Cardiac septum (tissue), 1 donor: ENCODE results near the gene DNAH10. TPM values are rescaled to one million over a fixed set of nuclear protein-coding genes. Genes with fewer than 3 reads are reported as not detected.
A peak's percentile ranks its signal among the peaks of the same experiment; 100 is the strongest.

ENCODE experiments used
- DNase-seq: peaks from one replicate; pipeline ENCODE4 v3.0.0-alpha.2; 2020; ENCODE audit warnings: low spot score
- intact Hi-C: fragments of 100-400 bp; cut with DNase I; formaldehyde crosslinking; loops from one replicate; pipeline ENCODE4 v1.14.0; 2022
- total RNA-seq: library from RNA; stranded (reverse); fragmentation: NEBNext Ultra II Directional; extraction: Animal tissue kit (Norgen Biotek cat#: 25700); gene quantifications from one replicate; pipeline ENCODE4 v1.2.1, GENCODE V29; 2021
- donor health status: DM: no; HTN: no; CAD: no.

The DNAH10 gene
- total RNA-seq, 1 donor from 2014 or later: 0.73 TPM

DNA sequence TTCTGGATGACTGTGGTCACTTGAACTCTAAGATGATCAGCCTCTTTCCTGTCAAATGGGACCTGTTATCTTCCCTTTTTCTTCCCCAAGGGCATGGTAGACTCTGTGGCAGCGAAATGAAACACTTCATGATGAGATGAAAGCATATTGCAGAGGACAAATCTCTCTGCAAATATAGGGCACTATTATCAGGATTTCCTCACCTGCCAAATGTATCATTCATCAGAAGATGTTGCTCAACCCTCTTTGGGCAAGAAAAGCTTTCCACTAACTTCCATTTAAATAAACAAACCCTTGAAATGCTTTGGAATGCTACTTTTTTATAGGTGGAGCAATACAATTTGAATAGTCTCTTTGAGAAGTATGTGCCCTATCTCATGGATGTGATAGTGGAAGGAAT lies 105.0 kb downstream of the DNAH10 start:
- intact Hi-C loops: no loop called here
- DNase-seq: no peak

DNA sequence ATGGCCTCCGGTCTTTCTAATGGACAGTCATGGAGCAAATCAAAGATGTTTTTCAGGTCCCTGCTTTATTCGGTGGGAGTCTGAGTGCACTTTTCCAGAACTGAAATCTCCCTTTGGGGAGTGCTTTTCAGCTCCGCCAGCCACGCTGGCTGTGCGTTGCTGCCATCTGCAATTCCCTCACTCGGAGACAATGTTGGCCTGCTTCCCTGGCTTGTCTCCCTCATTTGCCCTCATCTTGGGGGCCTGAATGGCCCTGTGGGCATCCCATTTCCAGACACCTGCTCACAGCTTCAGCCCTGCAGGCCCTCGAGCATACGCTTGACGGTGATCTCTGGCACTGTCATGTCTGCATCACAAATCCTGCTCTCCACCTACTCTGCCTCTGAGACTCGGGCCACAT lies 106.7 kb downstream of the DNAH10 start:
- DNase-seq: no peak
- intact Hi-C loops: no loop called here

DNA sequence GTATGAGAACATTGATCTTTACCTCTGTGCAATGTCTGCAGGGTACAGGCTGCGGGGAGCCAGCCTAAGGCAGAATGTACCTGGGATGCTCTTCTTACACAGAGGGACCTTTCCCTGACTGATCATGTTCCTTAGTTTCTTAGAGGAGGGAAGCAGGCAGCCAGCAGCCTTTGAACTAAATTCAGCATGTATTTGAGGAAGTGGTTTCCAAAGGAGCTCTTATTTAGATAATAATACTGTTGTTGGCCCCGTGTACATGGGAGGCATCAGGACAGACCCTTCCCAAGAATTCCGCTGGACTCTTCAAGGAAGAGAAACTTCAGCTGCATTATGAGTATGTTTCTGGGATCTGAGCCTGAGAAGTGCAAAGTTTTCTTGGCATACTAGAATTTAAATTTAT lies 111.7 kb downstream of the DNAH10 start:
- intact Hi-C loops: no loop called here
- no peak for DNase-seq

DNA sequence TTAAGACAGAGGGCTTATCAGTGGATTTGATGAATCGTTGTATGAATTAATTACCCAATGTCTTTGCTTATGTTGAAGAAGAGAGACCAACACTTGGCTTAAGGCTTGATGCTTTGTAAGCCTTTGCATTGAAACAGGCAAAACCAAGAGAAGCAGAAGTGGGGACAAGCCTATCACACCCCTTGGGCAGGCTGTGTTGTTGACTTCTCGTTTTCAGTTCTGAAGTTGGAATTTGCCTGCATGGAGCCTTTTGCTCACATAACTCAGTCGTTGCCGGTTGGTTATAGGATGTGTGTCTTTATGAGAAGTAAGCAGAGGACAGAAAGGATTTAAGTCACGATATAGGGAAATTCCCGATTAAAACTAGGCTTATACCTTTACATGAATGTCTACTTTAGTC lies 115.9 kb downstream of the DNAH10 start:
- intact Hi-C loops: no loop called here
- DNase-seq: no peak

- DNase-seq: no peak
- intact Hi-C loops: no loop called here
Observed at GRCh38 chr12:123879101-123879500, 117.0 kb downstream of the DNAH10 start.

- intact Hi-C loops: no loop called here
- peak; percentile 19 for DNase-seq
Observed at GRCh38 chr12:123879691-123880090, 117.6 kb downstream of the DNAH10 start.

DNA sequence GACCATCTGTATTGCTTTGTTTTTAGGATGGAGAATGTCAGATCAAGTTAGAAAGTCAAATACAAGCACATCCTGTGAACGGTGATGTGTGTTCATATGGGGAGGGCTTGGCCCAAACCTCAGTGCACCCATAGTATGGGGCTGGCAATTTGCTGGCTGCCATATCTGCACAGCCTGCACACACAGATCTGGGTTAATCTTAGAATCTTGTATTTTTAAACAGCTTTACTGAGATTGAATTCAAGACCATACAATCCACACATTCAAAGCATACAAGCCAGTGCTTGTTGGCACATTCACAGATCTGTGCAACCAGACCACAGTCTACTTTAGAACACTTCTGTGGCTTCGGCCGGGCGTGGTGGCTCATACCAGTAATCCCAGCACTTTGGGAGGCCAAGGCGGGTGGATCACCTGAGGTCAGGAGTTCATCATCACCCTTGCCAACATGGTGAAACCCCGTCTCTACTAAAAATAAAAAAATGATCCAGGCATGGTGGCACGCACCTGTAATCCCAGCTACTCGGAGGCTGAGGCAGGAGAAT lies 120.1 kb downstream of the DNAH10 start:
- no peak for DNase-seq
- intact Hi-C loops: no loop called here

DNA sequence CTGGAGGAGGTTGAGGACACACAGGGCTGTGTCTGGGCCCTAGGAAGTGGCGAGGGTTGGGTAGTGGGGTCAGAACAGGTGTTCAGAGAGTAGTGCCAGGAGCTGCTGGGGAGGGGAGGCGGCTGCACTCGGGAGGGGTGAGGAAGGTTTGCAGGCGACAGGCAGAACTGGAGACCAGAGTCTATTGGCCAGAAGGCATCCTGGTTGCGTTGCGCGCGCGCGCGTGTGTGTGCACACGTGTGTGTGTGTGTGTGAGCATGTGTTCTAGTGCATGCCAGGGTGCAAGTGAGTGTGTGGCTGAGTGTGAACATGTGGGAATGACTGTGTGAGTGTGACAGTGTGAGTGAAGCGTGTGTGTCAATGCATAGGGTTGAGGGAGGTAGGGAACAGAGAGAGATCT lies 124.2 kb downstream of the DNAH10 start:
- intact Hi-C loops: no loop called here

DNA sequence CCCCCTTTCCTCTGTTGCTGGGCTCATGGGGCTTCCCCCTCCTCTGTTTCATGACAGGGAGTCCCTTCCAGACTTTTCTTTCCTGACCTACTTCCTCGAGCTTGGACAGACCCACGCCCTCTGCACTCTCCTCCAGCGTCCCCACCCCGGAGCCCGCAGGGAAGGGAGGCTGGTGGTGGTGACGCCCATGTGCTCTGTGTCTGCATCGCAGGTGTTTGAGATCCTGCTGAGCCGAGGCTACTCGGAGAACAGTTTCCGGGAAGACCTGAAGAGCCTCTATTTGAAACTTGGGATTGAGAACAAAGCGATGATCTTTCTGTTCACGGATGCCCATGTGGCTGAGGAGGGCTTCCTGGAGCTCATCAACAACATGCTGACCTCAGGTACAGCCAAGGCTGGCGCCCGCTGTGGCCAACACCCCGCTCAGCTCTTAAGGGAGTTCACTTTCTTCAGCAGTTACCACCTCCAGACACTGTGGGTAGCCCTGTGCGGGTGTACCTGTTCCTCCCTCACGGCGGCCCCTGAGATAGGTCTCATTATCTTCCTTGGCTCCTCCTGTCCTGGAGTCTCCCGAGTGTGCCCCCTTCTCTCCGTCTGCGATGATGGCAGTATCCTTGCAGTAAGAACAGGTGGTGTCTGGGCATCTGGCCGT lies 125.0 kb downstream of the DNAH10 start:
- intact Hi-C loops: no loop called here
- no peak for DNase-seq

More for the DNA sequence above, 124.2 kb downstream of the DNAH10 start:
- no peak for DNase-seq

GRCh38 chr12:123888989-123889388 lies 126.9 kb downstream of the DNAH10 start:
- DNase-seq: no peak
- intact Hi-C loops: no loop called here

GRCh38 chr12:123889848-123890535 lies 127.9 kb downstream of the DNAH10 start:
- DNase-seq: no peak
- intact Hi-C loops: no loop called here

- no peak for DNase-seq
- intact Hi-C loops: no loop called here
Observed at GRCh38 chr12:123890536-123890902, 128.4 kb downstream of the DNAH10 start.

GRCh38 chr12:123891011-123891410 lies 128.9 kb downstream of the DNAH10 start:
- no peak for DNase-seq
- intact Hi-C loops: no loop called here

GRCh38 chr12:123891516-123892179 lies 129.5 kb downstream of the DNAH10 start:
- no peak for DNase-seq
- intact Hi-C loops: no loop called here

GRCh38 chr12:123892180-123892559 lies 130.1 kb downstream of the DNAH10 start:
- no peak for DNase-seq

DNA sequence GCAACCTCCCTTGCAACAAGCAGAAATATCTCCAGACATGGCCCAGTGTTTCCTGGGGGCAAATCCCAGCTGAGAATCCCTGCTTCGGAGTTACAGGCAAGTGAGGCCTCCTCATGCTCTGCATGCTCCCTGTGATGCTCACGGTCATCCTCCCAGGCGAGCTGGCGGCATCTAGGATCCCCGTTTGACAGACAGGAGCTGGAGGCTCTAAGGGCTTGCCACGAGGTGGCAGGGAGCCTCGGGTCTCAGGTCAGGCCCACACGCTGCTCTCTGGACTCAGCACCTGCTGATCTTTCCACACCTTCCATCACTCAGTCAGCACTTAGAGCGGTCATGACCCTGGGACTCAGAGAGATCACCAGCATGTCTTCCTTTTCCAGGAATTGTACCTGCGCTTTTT lies 130.8 kb downstream of the DNAH10 start:
- intact Hi-C loops: no loop called here
- DNase-seq: no peak

More at GRCh38 chr12:123892180-123892559, 130.1 kb downstream of the DNAH10 start:
- intact Hi-C loops: no loop called here

- no peak for DNase-seq
- intact Hi-C loops: no loop called here
Observed at GRCh38 chr12:123893276-123893675, 131.2 kb downstream of the DNAH10 start.

DNA sequence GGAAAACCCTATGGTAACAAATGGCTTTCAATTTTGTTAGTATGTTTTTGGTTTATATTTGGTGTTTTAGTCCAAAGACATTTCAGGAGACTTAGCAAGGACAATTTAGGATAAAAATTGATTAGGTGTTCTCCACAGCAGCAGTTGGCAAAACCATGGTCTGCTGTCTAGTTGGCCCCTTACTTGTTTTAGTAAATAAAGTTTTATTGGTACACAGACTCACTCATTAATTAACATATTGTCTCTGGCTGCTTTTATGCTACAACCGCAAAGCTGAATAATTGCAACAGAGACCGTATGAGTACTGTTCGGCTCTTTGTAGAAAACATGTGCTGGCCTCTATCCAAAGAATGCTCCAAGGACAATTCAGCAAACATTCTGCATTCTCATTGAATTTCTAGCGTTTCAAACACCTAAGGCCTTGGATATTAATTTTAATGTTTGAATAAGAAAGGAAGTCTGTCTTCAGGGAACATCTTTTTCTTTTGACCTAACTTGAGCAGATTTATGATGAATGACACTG lies 132.8 kb downstream of the DNAH10 start:
- intact Hi-C loops: no loop called here
- DNase-seq: no peak

DNA sequence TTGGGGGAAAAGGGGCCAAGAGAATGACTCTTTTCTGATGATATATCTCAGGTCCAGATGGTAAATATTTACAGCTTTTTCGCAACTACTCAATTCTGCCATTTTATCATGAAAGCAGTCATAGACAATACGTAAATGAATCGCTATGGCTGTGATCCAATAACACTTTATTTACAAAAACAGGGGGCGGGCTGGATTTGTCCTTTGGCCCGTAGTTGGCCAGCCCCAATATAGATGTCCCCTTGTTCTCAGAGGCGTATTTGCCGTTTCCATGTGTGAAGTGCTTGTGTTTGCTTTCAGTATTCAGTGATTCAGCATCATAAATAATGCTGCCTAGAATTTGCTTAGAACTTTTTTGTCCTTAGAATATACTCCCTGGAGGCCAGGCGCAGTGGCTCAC lies 133.3 kb downstream of the DNAH10 start:
- intact Hi-C loops: no loop called here

DNA sequence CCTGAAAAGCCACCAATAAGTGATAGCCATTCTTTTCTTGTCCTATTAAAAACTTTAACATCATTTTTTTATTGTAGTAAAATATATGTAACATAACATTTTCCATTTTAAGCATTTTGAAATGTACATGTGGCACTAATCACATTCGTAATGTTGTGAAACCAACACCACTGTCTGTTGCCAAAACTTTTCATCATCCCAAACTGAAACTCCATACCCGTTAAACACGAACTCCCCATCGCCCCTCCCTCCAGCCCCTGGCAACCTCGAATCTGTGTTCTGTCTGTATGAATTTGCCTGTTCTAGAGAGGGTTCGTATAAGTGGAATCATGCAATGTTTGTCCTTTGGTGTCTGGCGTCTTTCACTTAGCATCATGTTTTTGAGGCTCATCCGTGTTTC lies 134.7 kb downstream of the DNAH10 start:
- intact Hi-C loops: no loop called here
- no peak for DNase-seq

More for the DNA sequence above, 133.3 kb downstream of the DNAH10 start:
- DNase-seq: no peak

GRCh38 chr12:123897221-123897620 lies 135.1 kb downstream of the DNAH10 start:
- intact Hi-C loops: no loop called here
- no peak for DNase-seq
